Vagina (tissue), 2 donors: ENCODE data around the gene PORCN.

Source experiments
- CTCF ChIP-seq, 3 experiments: fragments of 450-650 bp in 2 of 3; fragments of 200-600 bp in 1 of 3; sonication (generic) in 1 of 3; IDR thresholded peaks; one replicate each; pipeline ENCODE4 v1.5.1; 2017 to 2019; ENCODE audit warnings: antibody characterized with exemption in 3 of 3, mild to moderate bottlenecking in 2 of 3, moderate library complexity in 2 of 3
- POLR2A ChIP-seq, 2 donors: fragments of 450-650 bp; IDR thresholded peaks; one replicate each; pipeline ENCODE4 v1.6.1; 2017; ENCODE audit warnings: antibody characterized with exemption in 2 of 2, mild to moderate bottlenecking in 2 of 2, moderate library complexity in 2 of 2
- POLR2AphosphoS5 ChIP-seq, 2 donors: sonication (generic); formaldehyde crosslinking; IDR thresholded peaks; one replicate each; pipeline ENCODE4 v1.9.0; 2017; ENCODE audit warnings: antibody characterized with exemption in 2 of 2, mild to moderate bottlenecking in 2 of 2, low read depth in 1 of 2; ENCODE audit not compliant: insufficient read depth in 1 of 2

DNA sequence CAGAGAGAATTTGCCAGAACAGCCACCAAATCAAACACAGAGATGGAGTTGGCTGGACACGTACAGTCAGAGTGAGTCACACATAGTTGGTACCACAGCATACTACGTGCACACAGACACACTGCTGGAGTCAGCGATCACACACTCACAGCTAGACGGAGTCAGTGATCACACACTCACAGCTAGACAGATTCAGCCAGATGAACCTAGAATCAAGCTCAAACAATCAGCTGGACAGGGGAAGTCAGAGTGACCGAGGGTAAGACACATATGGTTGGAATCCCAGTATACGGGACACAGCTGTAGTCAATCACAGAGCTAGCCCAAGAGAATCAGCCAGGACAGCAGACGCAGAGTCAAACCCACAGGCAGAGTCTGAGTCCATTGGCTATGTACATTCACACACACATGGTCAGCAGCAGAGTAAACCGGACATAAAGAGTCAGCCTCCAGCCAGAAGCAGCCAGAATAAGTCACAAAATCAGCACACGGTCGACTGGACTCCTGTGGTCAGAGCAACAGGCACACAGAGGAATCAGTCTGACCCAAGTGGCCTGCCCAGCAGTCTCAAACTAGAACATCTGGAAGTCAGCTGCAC lies 43.4 kb upstream of the PORCN start:
- TF ChIP-seq CTCF (IDR thresholded peaks at IDR 0.05) = no peak
- TF ChIP-seq POLR2A (IDR thresholded peaks at IDR 0.05) = no peak
- TF ChIP-seq POLR2AphosphoS5 (IDR thresholded peaks at IDR 0.05; ENCODE audit: insufficient read depth in 1 of 2, low read depth in 1 of 2) = no peak
